BE2C (cell line): ENCODE results near the gene SPACA4.
A peak's percentile ranks its signal among the peaks of the same experiment; 100 is the strongest.

Experiments used
- DNase-seq: peaks from one replicate; pipeline ENCODE4 v3.0.0-alpha.2; 2020
- H3K27me3 ChIP-seq: fragments of 250-450 bp; sonication (Bioruptor Pico); 2 replicates; pipeline ENCODE4 v1.5.1; 2020; ENCODE audit warnings: mild to moderate bottlenecking
- H3K36me3 ChIP-seq: fragments of 250-450 bp; sonication (Bioruptor Pico); 2 replicates; pipeline ENCODE4 v1.5.1; 2020; ENCODE audit warnings: mild to moderate bottlenecking
- H3K4me1 ChIP-seq: fragments of 250-450 bp; sonication (Bioruptor Pico); 2 replicates; pipeline ENCODE4 v1.5.1; 2020
- H3K4me3 ChIP-seq: 2 replicates; pipeline ENCODE4 v1.5.1; 2011; ENCODE audit warnings: low read depth, low read length
- H3K9me3 ChIP-seq: fragments of 250-450 bp; sonication (Bioruptor Pico); 2 replicates; pipeline ENCODE4 v1.5.1; 2020
- CTCF ChIP-seq: IDR thresholded peaks from 2 replicates; pipeline ENCODE4 v1.5.1; 2012; ENCODE audit warnings: mild to moderate bottlenecking, low read depth, low read length

Gene SPACA4

GRCh38 chr19:48616041-48616436, 9.5 kb downstream of the SPACA4 start:
- no peaks in the 10 kb centered on the region for H3K9me3 ChIP-seq
- TF ChIP-seq CTCF, result no peak
- no peaks in the 10 kb centered on the region for H3K27me3 ChIP-seq
- no peak overlapping the region for H3K4me3 ChIP-seq
- peaks cover 25% of the 10 kb centered on the region for H3K4me1 ChIP-seq
- H3K36me3 ChIP-seq, result peaks cover 47% of the 10 kb centered on the region
- no peak for DNase-seq

GRCh38 chr19:48616491-48617056, 10.0 kb downstream of the SPACA4 start:
- peaks cover 47% of the 10 kb centered on the region for H3K36me3 ChIP-seq
- peak overlapping the region; percentile 100 for H3K4me3 ChIP-seq
- H3K4me1 ChIP-seq, result peaks cover 25% of the 10 kb centered on the region
- TF ChIP-seq CTCF, result no peak
- no peaks in the 10 kb centered on the region for H3K9me3 ChIP-seq
- DNase-seq, result no peak
- H3K27me3 ChIP-seq, result no peaks in the 10 kb centered on the region

- H3K4me3 ChIP-seq, result peak overlapping the region; percentile 100
- no peaks in the 10 kb centered on the region for H3K27me3 ChIP-seq
- TF ChIP-seq CTCF, result no peak
- no peak for DNase-seq
- peaks cover 47% of the 10 kb centered on the region for H3K36me3 ChIP-seq
- peaks cover 25% of the 10 kb centered on the region for H3K4me1 ChIP-seq
- no peaks in the 10 kb centered on the region for H3K9me3 ChIP-seq
Measured at GRCh38 chr19:48617146-48617937, 10.8 kb downstream of the SPACA4 start.

- peaks cover 47% of the 10 kb centered on the region for H3K36me3 ChIP-seq
- no peak for DNase-seq
- H3K4me3 ChIP-seq, result peak overlapping the region; percentile 100
- no peaks in the 10 kb centered on the region for H3K27me3 ChIP-seq
- peaks cover 25% of the 10 kb centered on the region for H3K4me1 ChIP-seq
- no peaks in the 10 kb centered on the region for H3K9me3 ChIP-seq
- no peak for TF ChIP-seq CTCF
Measured at GRCh38 chr19:48618278-48618915, 11.9 kb downstream of the SPACA4 start.

GRCh38 chr19:48618916-48619691, 12.6 kb downstream of the SPACA4 start, which contains the start of the genes RPL18 and SPHK2:
TSS of gene RPL18 (minus strand) at chr19:48619178. CDS start at chr19:48619143, 35 bp downstream.
TSS of gene SPHK2 (plus strand) at chr19:48619506. CDS start at chr19:48620515, 1,009 bp downstream.
- Histone ChIP-seq H3K4me1 (peaks cover 19% of the 10 kb centered on the region), H3K9me3 (no peaks in the 10 kb centered on the region), H3K36me3 (peaks cover 47% of the 10 kb centered on the region), H3K4me3 (peak within 1 kb of the TSS; percentile 100), H3K27me3 (no peaks in the 10 kb centered on the region)
- TF ChIP-seq CTCF, result no peak
- DNase-seq, result peak; percentile 99
